Caco-2 (cell line): ENCODE measurements around the gene ZNF358. TPM values are rescaled to one million over a fixed set of nuclear protein-coding genes. Genes with fewer than 3 reads are reported as not detected.

ENCODE experiments used
- BruUV-seq: library from RNA; stranded (reverse); fragments of 400-500 nt; replicated peaks from 2 replicates; lab custom pipeline; 2021; lab: Mats Ljungman, UMichigan
- CTCF ChIA-PET: fragments of 300-600 bp; sonication (Branson Sonifier 250); formaldehyde crosslinking; loops from one replicate; lab custom pipeline; 2022; ENCODE audit warnings: antibody characterized with exemption; lab: Charles Lee
- POLR2A ChIA-PET: fragments of 300-600 bp; sonication (Branson Sonifier 250); formaldehyde crosslinking; loops from one replicate; lab custom pipeline; 2022; ENCODE audit warnings: antibody characterized with exemption; lab: Charles Lee
- DNase-seq, 2 experiments: peaks; one replicate each; pipeline versions ENCODE4 v3.0.0 to v3.0.0-alpha.2; 2020 to 2022
- H3K27me3 ChIP-seq: replicated peaks from 2 replicates; pipeline ENCODE4 v1.6.0; 2011; ENCODE audit warnings: low read length; ENCODE audit not compliant: control insufficient read depth, insufficient read depth
- H3K36me3 ChIP-seq: 2 replicates; pipeline ENCODE4 v1.5.1; 2011; ENCODE audit warnings: low read length; ENCODE audit not compliant: control insufficient read depth, insufficient read depth
- H3K4me1 ChIP-seq: fragments of 250-450 bp; sonication (Bioruptor Pico); 2 replicates; pipeline ENCODE4 v1.5.1; 2020; ENCODE audit warnings: mild to moderate bottlenecking
- H3K4me3 ChIP-seq: 2 replicates; pipeline ENCODE4 v1.5.1; 2011; ENCODE audit warnings: low read depth, mild to moderate bottlenecking, control low read depth, low read length
- H3K9me3 ChIP-seq: fragments of 250-450 bp; sonication (Bioruptor Pico); 2 replicates; pipeline ENCODE4 v1.5.1; 2020; ENCODE audit warnings: mild to moderate bottlenecking, moderate library complexity
- H3K27ac Mint-ChIP-seq: one replicate; pipeline ENCODE4 v1.8.0; 2022; ENCODE audit warnings: mixed read lengths; ENCODE audit not compliant: unreplicated experiment
- H3K27me3 Mint-ChIP-seq: one replicate; pipeline ENCODE4 v1.8.0; 2022; ENCODE audit warnings: mixed read lengths; ENCODE audit not compliant: insufficient read depth, unreplicated experiment
- H3K36me3 Mint-ChIP-seq: one replicate; pipeline ENCODE4 v1.8.0; 2022; ENCODE audit warnings: mild to moderate bottlenecking, mixed read lengths; ENCODE audit not compliant: insufficient read depth, unreplicated experiment
- H3K4me1 Mint-ChIP-seq: one replicate; pipeline ENCODE4 v1.8.0; 2022; ENCODE audit warnings: low read depth, mixed read lengths; ENCODE audit not compliant: unreplicated experiment
- H3K4me3 Mint-ChIP-seq: one replicate; pipeline ENCODE4 v1.8.0; 2022; ENCODE audit warnings: mild to moderate bottlenecking, moderate library complexity, mixed read lengths; ENCODE audit not compliant: unreplicated experiment
- H3K9me3 Mint-ChIP-seq: one replicate; pipeline ENCODE4 v1.8.0; 2022; ENCODE audit warnings: mixed read lengths; ENCODE audit not compliant: unreplicated experiment
- CTCF ChIP-seq, 2 experiments: fragments of 200-600 bp in 1 of 2; IDR thresholded peaks; 1 replicate in 1 of 2; 2 replicates in 1 of 2; pipeline versions ENCODE4 v1.5.1 to v1.8.0; 2011 to 2022; ENCODE audit warnings: antibody characterized with exemption in 1 of 2, control low read depth in 1 of 2, inconsistent platforms in 1 of 2, low read depth in 1 of 2, low read length in 1 of 2, mild to moderate bottlenecking in 1 of 2, moderate library complexity in 1 of 2; ENCODE audit not compliant: insufficient read depth in 1 of 2, severe bottlenecking in 1 of 2, unreplicated experiment in 1 of 2
- intact Hi-C: fragments of 100-400 bp; cut with micrococcal nuclease; formaldehyde crosslinking; loops from one replicate; pipeline ENCODE4 v1.10.0; 2022; ENCODE audit not compliant: unreplicated experiment
- total RNA-seq: library from RNA; stranded (reverse); gene quantifications from 2 replicates; pipeline ENCODE4 v1.2.3, GENCODE V29; 2022

The ZNF358 gene
- total RNA-seq, 1 experiment from 2014 or later, result 29.4 TPM

DNA sequence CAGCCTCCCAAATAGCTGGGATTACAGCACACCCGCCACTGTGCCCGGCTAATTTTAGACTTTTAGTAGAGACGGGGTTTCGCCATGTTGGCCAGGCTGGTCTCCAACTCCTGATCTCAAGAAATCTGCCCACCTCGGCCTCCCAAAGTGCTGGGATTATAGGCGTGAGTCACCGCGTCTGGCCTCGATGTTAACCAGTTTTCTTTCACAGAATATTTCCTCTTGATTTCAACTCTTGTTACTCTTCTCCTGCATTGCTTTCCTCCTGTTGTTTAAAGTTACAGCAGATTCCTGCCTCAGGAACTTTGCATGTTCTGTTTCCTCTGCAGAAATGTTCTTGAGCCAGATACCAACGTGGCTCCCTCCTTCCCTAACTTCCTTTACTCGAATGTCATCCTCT is 23.3 kb upstream of the ZNF358 start:
- Histone ChIP-seq H3K9me3 (no peaks in the 10 kb centered on the region), H3K27me3 (no peaks in the 10 kb centered on the region), H3K4me3 (no peak overlapping the region), H3K36me3 (no peaks in the 10 kb centered on the region), H3K4me1 (peaks cover 4% of the 10 kb centered on the region; the same call in 1 of the 2 replicates)
- POLR2A ChIA-PET, result interaction anchor here (0.5 kb wide), 1 partner anchor 16 kb away, joined by 3 read pairs; no protein-coding TSS in a partner anchor
- no peak for TF ChIP-seq CTCF (IDR thresholded peaks at IDR 0.05; ENCODE audit: insufficient read depth in 1 of 2, low read depth in 1 of 2, low read length in 1 of 2, severe bottlenecking in 1 of 2, unreplicated experiment in 1 of 2)
- H3K36me3 Mint-ChIP-seq, result peaks cover 9% of the 10 kb centered on the region
- peaks cover 13% of the 10 kb centered on the region for H3K4me1 Mint-ChIP-seq
- H3K27ac Mint-ChIP-seq, result no peak overlapping the region
- no TSS peak for BruUV-seq
- DNase-seq, result no peak
- H3K9me3 Mint-ChIP-seq, result no peaks in the 10 kb centered on the region
- no peak overlapping the region for H3K4me3 Mint-ChIP-seq
- intact Hi-C loops, result no loop called here
- no peaks in the 10 kb centered on the region for H3K27me3 Mint-ChIP-seq
- CTCF ChIA-PET, result no interaction called here

DNA sequence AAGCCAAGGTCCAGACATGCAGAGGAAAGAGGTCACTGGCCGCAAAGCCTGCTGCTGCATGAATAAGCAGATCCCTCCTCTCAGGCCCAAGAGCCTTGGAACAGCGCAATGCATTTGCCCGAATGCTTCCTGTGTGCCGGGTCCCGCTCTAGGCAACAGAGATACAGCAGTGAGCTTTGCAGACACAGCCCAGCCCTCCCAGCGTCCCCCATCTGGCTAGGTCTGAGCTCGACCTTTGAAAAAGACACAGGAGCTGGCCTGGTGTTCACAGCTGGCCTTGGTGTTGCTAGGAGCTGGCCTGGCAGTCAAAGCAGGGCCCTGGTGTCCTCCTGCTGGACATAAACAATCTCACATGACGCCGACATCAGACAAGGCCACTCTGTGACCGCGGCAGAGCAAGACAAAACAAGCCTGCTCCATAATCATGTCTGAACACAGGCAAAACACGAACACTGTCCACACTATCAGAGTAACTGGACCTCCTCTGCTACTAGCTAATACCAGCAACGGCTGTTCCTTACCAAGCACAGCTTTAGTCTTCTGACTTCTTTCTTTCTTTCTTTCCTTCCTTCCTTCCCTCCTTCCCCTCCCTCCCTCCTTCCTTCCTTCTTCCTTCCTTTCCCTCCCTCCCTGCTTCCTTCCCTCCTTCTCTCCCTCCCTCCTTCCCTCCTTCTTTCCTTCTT is 21.3 kb upstream of the ZNF358 start:
- Mint-ChIP-seq H3K4me1 (peaks cover 13% of the 10 kb centered on the region), H3K36me3 (peaks cover 2% of the 10 kb centered on the region), H3K4me3 (no peak overlapping the region), H3K9me3 (no peaks in the 10 kb centered on the region), H3K27ac (no peak overlapping the region), H3K27me3 (no peaks in the 10 kb centered on the region)
- no peak for DNase-seq
- no TSS peak for BruUV-seq
- TF ChIP-seq CTCF (IDR thresholded peaks at IDR 0.05; ENCODE audit: insufficient read depth in 1 of 2, low read depth in 1 of 2, low read length in 1 of 2, severe bottlenecking in 1 of 2, unreplicated experiment in 1 of 2), result peak in 1 of 2 experiments; percentile 6
- H3K4me3 ChIP-seq, result no peak overlapping the region
- H3K9me3 ChIP-seq, result no peaks in the 10 kb centered on the region
- ChIA-PET CTCF (interaction anchor here (1.0 to 1.1 kb wide), 2 partner anchors 11 to 74 kb away, joined by 3 read pairs; no protein-coding TSS in a partner anchor), POLR2A (no interaction called here)
- H3K4me1 ChIP-seq, result peaks cover 4% of the 10 kb centered on the region; the same call in 1 of the 2 replicates
- no peaks in the 10 kb centered on the region for H3K27me3 ChIP-seq
- no peaks in the 10 kb centered on the region for H3K36me3 ChIP-seq
- intact Hi-C loops, result no loop called here

DNA sequence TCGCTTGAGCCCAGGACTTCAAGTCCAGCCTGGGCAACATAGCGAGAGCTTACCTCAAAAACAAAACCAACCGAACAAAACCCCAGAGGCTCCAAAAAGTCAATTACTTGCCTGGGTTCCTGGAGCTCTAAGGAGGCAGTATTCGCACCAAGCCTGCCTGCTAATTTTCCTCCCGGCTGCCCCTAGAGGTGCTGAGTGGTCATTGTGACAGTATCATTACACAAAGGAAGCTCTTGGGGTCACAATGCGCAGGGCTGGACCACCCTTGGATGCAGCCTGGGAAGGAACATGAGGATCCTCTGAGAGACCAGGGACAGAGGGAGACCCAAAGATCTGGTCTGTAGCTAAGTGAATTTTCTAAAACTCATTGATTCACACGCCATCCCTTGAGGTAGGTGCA is 18.6 kb upstream of the ZNF358 start:
- POLR2A ChIA-PET, result interaction anchor here (0.6 kb wide), 1 partner anchor 101 kb away, joined by 3 read pairs; no protein-coding TSS in a partner anchor
- peak in 1 of 2 experiments; percentile 58 for TF ChIP-seq CTCF (IDR thresholded peaks at IDR 0.05; ENCODE audit: insufficient read depth in 1 of 2, low read depth in 1 of 2, low read length in 1 of 2, severe bottlenecking in 1 of 2, unreplicated experiment in 1 of 2)
- Histone ChIP-seq H3K36me3 (no peaks in the 10 kb centered on the region), H3K27me3 (no peaks in the 10 kb centered on the region), H3K9me3 (no peaks in the 10 kb centered on the region), H3K4me1 (no peaks in the 10 kb centered on the region), H3K4me3 (no peak overlapping the region)
- no peak overlapping the region for H3K27ac Mint-ChIP-seq
- no TSS peak for BruUV-seq
- H3K27me3 Mint-ChIP-seq, result no peaks in the 10 kb centered on the region
- CTCF ChIA-PET, result interaction anchor here (0.5 to 1.6 kb wide), 4 partner anchors 13 to 99 kb away, joined by 3 to 5 read pairs (median 3); partner anchors contain the start of gene MCOLN1
- H3K4me3 Mint-ChIP-seq, result no peak overlapping the region
- intact Hi-C loops, result no loop called here
- peaks cover 6% of the 10 kb centered on the region for H3K4me1 Mint-ChIP-seq
- no peaks in the 10 kb centered on the region for H3K9me3 Mint-ChIP-seq
- DNase-seq, result peak in 1 of 2 experiments; percentile 25
- no peaks in the 10 kb centered on the region for H3K36me3 Mint-ChIP-seq
